HEK293T (cell line): Measurements from ENCODE around the gene HOXD13.

Experiments
- HDGF ChIP-seq: fragments of 450-650 bp; IDR thresholded peaks from 2 replicates; pipeline ENCODE4 v1.6.1; 2017; ENCODE audit warnings: antibody characterized with exemption, borderline replicate concordance
- L3MBTL2 ChIP-seq: fragments of 450-650 bp; conservative IDR thresholded peaks from 2 replicates; pipeline ENCODE4 v1.6.1; 2016; ENCODE audit warnings: mild to moderate bottlenecking
- NFRKB ChIP-seq: fragments of 450-650 bp; IDR thresholded peaks from 2 replicates; pipeline ENCODE4 v1.6.1; 2016; ENCODE audit warnings: mild to moderate bottlenecking, moderate library complexity
- SP1 ChIP-seq: fragments of 450-650 bp; IDR thresholded peaks from 2 replicates; pipeline ENCODE4 v1.6.1; 2017

DNA sequence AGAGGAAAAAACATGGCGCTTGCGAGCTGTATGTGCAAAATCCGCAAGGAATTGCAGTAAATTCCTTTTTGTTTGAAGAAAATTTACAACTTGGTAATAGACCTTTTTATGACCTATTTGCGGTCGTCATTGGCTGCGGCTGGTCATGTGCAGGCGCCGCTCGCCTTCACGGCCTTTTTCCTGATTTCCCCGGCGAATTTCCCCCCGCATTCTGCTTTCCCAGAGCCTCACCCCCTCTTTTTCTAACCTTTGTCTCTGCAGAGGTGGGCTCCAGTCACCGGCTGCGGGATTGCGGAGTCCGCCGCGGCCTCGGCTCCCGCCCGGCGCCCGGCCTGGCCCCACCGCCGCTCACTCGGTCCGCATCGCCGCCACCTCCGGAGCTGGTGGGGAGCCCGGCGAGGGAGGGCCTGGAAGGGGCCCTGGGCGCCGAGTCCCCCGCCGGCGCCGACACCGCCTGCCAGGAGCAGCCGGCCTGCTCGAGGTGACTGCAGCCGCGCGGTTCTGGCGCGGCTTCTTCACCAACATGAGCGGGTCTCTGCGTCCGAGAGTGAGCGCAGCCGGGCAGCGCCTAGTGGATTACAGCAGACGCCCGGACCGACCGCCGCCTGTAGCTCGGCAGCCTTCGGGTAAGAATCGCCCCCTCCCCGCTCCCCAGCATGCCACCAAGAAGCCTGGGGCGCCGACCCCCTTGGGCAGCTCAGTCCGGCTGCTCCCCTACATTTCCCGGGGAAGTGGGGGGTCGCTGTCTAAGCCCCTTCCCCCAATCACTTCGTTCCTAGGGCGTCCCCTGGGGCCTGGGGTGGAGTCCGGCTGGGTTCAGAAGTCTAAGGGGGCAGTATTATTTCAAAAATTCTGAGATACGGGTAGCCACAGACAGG is 44.1 kb downstream of the HOXD13 start:
- TF ChIP-seq HDGF: no peak
- TF ChIP-seq SP1: no peak
- no peak; the same call in 1 of the 2 replicates for TF ChIP-seq L3MBTL2
- no peak for TF ChIP-seq NFRKB
